Neural cell (in vitro differentiated cells): ENCODE measurements around the gene KCNK6. TPM values are rescaled to one million over a fixed set of nuclear protein-coding genes. Genes with fewer than 3 reads are reported as not detected.

ENCODE experiments used
- H2AFZ ChIP-seq: fragments of 200-600, 300-800 bp; sonication (generic), shearing (Covaris generic); 2 replicates; pipeline ENCODE4 v1.6.0; 2014; ENCODE audit warnings: low read depth, mild to moderate bottlenecking, antibody characterized with exemption, low read length, moderate library complexity
- H3F3A ChIP-seq: fragments of 200-600 bp; shearing (Covaris generic); 2 replicates; pipeline ENCODE4 v1.6.1; 2016; ENCODE audit warnings: mild to moderate bottlenecking, moderate library complexity, mixed read lengths, antibody characterized with exemption, low read length; ENCODE audit not compliant: insufficient read depth, poor library complexity, severe bottlenecking
- H3K27ac ChIP-seq: fragments of 200-600, 300-800 bp; sonication (generic), shearing (Covaris generic); 2 replicates; pipeline ENCODE4 v1.5.1; 2014; ENCODE audit warnings: mild to moderate bottlenecking, low read length, moderate library complexity
- H3K27me3 ChIP-seq: fragments of 300-800, 200-600 bp; sonication (generic), shearing (Covaris generic); 2 replicates; pipeline ENCODE4 v1.6.0; 2014; ENCODE audit warnings: mild to moderate bottlenecking, low read depth, low read length, moderate library complexity; ENCODE audit not compliant: insufficient read depth
- H3K36me3 ChIP-seq: fragments of 300-800, 200-600 bp; sonication (generic), shearing (Covaris generic); 2 replicates; pipeline ENCODE4 v1.5.1; 2014; ENCODE audit warnings: mild to moderate bottlenecking, antibody characterized with exemption, low read length, moderate library complexity; ENCODE audit not compliant: insufficient read depth
- H3K4me2 ChIP-seq: fragments of 300-800, 200-600 bp; sonication (generic), shearing (Covaris generic); 2 replicates; pipeline ENCODE4 v1.6.0; 2014; ENCODE audit warnings: mild to moderate bottlenecking, low read length
- H3K4me3 ChIP-seq: fragments of 300-800, 200-600 bp; sonication (generic), shearing (Covaris generic); 2 replicates; pipeline ENCODE4 v1.5.1; 2014; ENCODE audit warnings: mild to moderate bottlenecking, low read length, moderate library complexity
- H3K79me2 ChIP-seq: fragments of 200-600 bp; shearing (Covaris generic); replicated peaks from 2 replicates; pipeline ENCODE4 v1.6.0; 2014; ENCODE audit warnings: mild to moderate bottlenecking, low read length, moderate library complexity; ENCODE audit not compliant: insufficient read depth
- H3K9ac ChIP-seq: fragments of 300-800, 200-600 bp; sonication (generic), shearing (Covaris generic); 2 replicates; pipeline ENCODE4 v1.6.1; 2016; ENCODE audit warnings: mild to moderate bottlenecking, low read length, mixed read lengths
- H3K9me2 ChIP-seq: fragments of 200-600 bp; shearing (Covaris generic); 2 replicates; pipeline ENCODE4 v1.6.1; 2016; ENCODE audit warnings: mild to moderate bottlenecking, low read length, mixed read lengths; ENCODE audit not compliant: insufficient read depth
- H3K9me3 ChIP-seq: fragments of 200-600, 300-800 bp; sonication (generic), shearing (Covaris generic); 2 replicates; pipeline ENCODE4 v1.6.1; 2016; ENCODE audit warnings: mild to moderate bottlenecking, mixed run types, low read length, moderate library complexity, mixed read lengths
- H4K20me1 ChIP-seq: fragments of 200-600 bp; shearing (Covaris generic); 2 replicates; pipeline ENCODE4 v1.6.1; 2016; ENCODE audit warnings: mild to moderate bottlenecking, mixed run types; ENCODE audit not compliant: insufficient read depth
- EP300 ChIP-seq: fragments of 450-650 bp; conservative IDR thresholded peaks from 2 replicates; pipeline ENCODE4 v1.6.1; 2014; ENCODE audit warnings: antibody characterized with exemption, mild to moderate bottlenecking, moderate library complexity; ENCODE audit not compliant: poor library complexity, severe bottlenecking
- EZH2 ChIP-seq: fragments of 200-600, 300-800 bp; shearing (Covaris generic), sonication (generic); IDR thresholded peaks from 2 replicates; pipeline ENCODE4 v1.6.1; 2014; ENCODE audit warnings: antibody characterized with exemption, low read length, borderline replicate concordance, mild to moderate bottlenecking; ENCODE audit not compliant: insufficient read depth, poor library complexity, severe bottlenecking
- MXI1 ChIP-seq: fragments of 450-650 bp; conservative IDR thresholded peaks from 2 replicates; pipeline ENCODE4 v1.6.1; 2014; ENCODE audit warnings: antibody characterized with exemption, mild to moderate bottlenecking; ENCODE audit not compliant: poor library complexity, severe bottlenecking
- POLR2AphosphoS5 ChIP-seq: IDR thresholded peaks from 2 replicates; pipeline ENCODE4 v1.6.1; 2012
- RAD21 ChIP-seq: fragments of 450-650 bp; conservative IDR thresholded peaks from 2 replicates; pipeline ENCODE4 v1.6.1; 2014; ENCODE audit warnings: antibody characterized with exemption, mild to moderate bottlenecking, moderate library complexity
- SMC3 ChIP-seq: fragments of 450-650 bp; conservative IDR thresholded peaks from 2 replicates; pipeline ENCODE4 v1.6.1; 2014; ENCODE audit warnings: antibody characterized with exemption, mild to moderate bottlenecking, moderate library complexity; ENCODE audit not compliant: poor library complexity
- TAF1 ChIP-seq: IDR thresholded peaks from 2 replicates; pipeline ENCODE4 v1.6.1; 2012; ENCODE audit warnings: low read depth
- polyA plus RNA-seq: library from polyadenylated mRNA; depleted of rRNA; stranded (reverse); fragments of >200 nt; gene quantifications from 2 replicates; pipeline ENCODE4 v1.2.3, GENCODE V29; 2014
- TF ChIP-seq, protein P1 (sequence below): IDR thresholded peaks from 2 replicates; pipeline ENCODE4 v1.6.1; 2012; ENCODE audit warnings: borderline replicate concordance
- TF ChIP-seq, protein P2 (sequence below): fragments of 450-650 bp; IDR thresholded peaks from 2 replicates; pipeline ENCODE4 v1.5.1; 2014; ENCODE audit warnings: antibody characterized with exemption, mild to moderate bottlenecking, moderate library complexity; ENCODE audit not compliant: poor library complexity, severe bottlenecking

KCNK6 gene
- polyA plus RNA-seq, 1 donor from 2014 or later, result not detected

DNA sequence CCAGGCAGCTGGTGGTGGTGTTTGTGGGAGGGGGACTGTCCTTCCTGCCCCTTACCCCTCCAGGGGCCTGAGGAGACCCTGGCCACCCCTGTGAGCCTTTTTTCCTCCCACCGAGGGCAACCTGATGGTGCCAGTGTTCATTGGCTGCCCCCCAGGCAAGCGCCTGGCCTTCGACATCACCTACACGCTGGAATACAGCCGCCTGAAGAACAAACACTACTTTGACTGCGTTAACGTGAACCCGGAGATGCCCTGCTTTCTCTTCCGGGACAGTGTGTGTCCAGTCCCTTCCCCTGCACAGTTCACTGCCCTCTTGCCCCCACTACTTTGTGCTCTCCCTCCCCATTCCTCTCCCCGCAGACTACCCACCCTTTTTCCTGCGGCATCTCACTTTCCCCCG, 47.4 kb downstream of the KCNK6 start (continued):
- TF ChIP-seq MXI1, result no peak

DNA sequence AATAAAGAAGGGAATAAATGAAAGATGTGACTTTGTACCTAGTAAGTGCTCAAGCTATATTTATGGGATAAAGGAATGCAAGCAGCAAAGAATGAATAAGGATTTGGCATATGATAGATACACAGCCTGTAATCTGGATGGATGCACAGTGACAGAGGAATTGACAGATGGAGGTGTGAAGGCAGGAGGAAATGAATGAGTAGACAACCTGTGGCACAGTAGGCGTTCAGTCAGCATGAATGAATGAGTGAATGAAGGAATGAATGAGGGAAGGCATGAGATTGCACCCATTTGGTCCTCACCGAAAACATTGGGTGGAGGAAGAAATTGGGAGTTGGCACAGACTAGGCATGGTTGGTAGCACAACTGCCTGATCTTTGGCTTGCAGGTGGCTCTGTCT, 49.9 kb downstream of the KCNK6 start:
- TF ChIP-seq EZH2 (no peak), EP300 (no peak), SMC3 (no peak), TAF1 (no peak), MXI1 (no peak)
- TF ChIP-seq, protein P1, sequence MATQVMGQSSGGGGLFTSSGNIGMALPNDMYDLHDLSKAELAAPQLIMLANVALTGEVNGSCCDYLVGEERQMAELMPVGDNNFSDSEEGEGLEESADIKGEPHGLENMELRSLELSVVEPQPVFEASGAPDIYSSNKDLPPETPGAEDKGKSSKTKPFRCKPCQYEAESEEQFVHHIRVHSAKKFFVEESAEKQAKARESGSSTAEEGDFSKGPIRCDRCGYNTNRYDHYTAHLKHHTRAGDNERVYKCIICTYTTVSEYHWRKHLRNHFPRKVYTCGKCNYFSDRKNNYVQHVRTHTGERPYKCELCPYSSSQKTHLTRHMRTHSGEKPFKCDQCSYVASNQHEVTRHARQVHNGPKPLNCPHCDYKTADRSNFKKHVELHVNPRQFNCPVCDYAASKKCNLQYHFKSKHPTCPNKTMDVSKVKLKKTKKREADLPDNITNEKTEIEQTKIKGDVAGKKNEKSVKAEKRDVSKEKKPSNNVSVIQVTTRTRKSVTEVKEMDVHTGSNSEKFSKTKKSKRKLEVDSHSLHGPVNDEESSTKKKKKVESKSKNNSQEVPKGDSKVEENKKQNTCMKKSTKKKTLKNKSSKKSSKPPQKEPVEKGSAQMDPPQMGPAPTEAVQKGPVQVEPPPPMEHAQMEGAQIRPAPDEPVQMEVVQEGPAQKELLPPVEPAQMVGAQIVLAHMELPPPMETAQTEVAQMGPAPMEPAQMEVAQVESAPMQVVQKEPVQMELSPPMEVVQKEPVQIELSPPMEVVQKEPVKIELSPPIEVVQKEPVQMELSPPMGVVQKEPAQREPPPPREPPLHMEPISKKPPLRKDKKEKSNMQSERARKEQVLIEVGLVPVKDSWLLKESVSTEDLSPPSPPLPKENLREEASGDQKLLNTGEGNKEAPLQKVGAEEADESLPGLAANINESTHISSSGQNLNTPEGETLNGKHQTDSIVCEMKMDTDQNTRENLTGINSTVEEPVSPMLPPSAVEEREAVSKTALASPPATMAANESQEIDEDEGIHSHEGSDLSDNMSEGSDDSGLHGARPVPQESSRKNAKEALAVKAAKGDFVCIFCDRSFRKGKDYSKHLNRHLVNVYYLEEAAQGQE, result no peak
- TF ChIP-seq, protein P2, sequence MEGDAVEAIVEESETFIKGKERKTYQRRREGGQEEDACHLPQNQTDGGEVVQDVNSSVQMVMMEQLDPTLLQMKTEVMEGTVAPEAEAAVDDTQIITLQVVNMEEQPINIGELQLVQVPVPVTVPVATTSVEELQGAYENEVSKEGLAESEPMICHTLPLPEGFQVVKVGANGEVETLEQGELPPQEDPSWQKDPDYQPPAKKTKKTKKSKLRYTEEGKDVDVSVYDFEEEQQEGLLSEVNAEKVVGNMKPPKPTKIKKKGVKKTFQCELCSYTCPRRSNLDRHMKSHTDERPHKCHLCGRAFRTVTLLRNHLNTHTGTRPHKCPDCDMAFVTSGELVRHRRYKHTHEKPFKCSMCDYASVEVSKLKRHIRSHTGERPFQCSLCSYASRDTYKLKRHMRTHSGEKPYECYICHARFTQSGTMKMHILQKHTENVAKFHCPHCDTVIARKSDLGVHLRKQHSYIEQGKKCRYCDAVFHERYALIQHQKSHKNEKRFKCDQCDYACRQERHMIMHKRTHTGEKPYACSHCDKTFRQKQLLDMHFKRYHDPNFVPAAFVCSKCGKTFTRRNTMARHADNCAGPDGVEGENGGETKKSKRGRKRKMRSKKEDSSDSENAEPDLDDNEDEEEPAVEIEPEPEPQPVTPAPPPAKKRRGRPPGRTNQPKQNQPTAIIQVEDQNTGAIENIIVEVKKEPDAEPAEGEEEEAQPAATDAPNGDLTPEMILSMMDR, result no peak
- H3K9me2 ChIP-seq, result no peaks in the 10 kb centered on the region
- H3K9me3 ChIP-seq, result no peaks in the 10 kb centered on the region
- no peaks in the 10 kb centered on the region for H3K36me3 ChIP-seq
- no peaks in the 10 kb centered on the region for H3K27me3 ChIP-seq
- H3K27ac ChIP-seq, result no peak overlapping the region
- H3K9ac ChIP-seq, result no peak overlapping the region
- H3K4me2 ChIP-seq, result no peak overlapping the region
- H2AFZ ChIP-seq, result no peak overlapping the region
- H3K79me2 ChIP-seq, result no peaks in the 10 kb centered on the region
- no peaks in the 10 kb centered on the region for H4K20me1 ChIP-seq
- H3K4me3 ChIP-seq, result no peak overlapping the region
- H3F3A ChIP-seq, result no peaks in the 10 kb centered on the region

DNA sequence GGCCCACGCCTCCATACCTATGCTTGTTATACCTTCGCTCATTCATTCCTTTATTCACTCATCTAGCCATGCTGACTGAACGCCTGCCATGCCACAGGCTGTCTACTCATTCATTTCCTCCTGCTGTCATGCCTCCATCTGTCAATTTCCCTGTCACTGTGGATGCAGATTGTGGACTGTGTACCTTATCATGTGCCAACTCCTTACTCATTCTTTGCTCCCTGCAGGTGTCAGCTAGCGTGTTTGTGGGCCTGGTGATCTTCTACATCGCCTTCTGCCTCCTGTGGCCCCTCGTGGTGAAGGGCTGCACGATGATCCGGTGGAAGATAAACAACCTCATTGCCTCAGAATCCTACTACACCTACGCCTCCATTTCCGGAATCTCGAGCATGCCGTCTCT, 50.7 kb downstream of the KCNK6 start:
- Histone ChIP-seq H3F3A (no peaks in the 10 kb centered on the region), H3K4me3 (no peak overlapping the region), H3K27me3 (no peaks in the 10 kb centered on the region), H3K36me3 (no peaks in the 10 kb centered on the region), H3K9me2 (no peaks in the 10 kb centered on the region), H3K9ac (no peak overlapping the region), H3K27ac (no peak overlapping the region), H4K20me1 (no peaks in the 10 kb centered on the region), H3K4me2 (no peak overlapping the region), H3K9me3 (no peaks in the 10 kb centered on the region), H3K79me2 (peaks cover 2% of the 10 kb centered on the region), H2AFZ (no peak overlapping the region)
- TF ChIP-seq TAF1, result no peak
- TF ChIP-seq, protein P1, result no peak
- no peak for TF ChIP-seq EZH2
- no peak for TF ChIP-seq SMC3
- no peak for TF ChIP-seq MXI1
- no peak for TF ChIP-seq RAD21
- TF ChIP-seq POLR2AphosphoS5, result no peak
- TF ChIP-seq, protein P2, result no peak
- no peak for TF ChIP-seq EP300
